Astrocyte (in vitro differentiated cells and primary cell): ENCODE results near the gene TDRKH. TPM values are rescaled to one million over a fixed set of nuclear protein-coding genes. Genes with fewer than 3 reads are reported as not detected.

Source experiments
- DNase-seq: peaks from one replicate; pipeline ENCODE4 v3.0.0-alpha.2; 2010; ENCODE audit warnings: low read depth
- FAIRE-seq: peaks from 2 replicates; lab custom pipeline; 2011; peaks lifted over from hg19 to GRCh38; lab: Jason Lieb, UNC
- H2AFZ ChIP-seq: 2 replicates; pipeline ENCODE4 v1.6.0; 2012; ENCODE audit warnings: low read depth, low read length, inconsistent platforms
- H3K27ac ChIP-seq: 2 replicates; pipeline ENCODE4 v1.5.1; 2011; ENCODE audit warnings: low read depth, low read length, inconsistent platforms
- H3K27me3 ChIP-seq: 2 replicates; pipeline ENCODE4 v1.6.0; 2011; ENCODE audit warnings: low read length, inconsistent platforms; ENCODE audit not compliant: insufficient read depth
- H3K36me3 ChIP-seq: 2 replicates; pipeline ENCODE4 v1.5.1; 2011; ENCODE audit warnings: low read length, inconsistent platforms; ENCODE audit not compliant: insufficient read depth
- H3K4me1 ChIP-seq: 2 replicates; pipeline ENCODE4 v1.5.1; 2011; ENCODE audit warnings: low read length, inconsistent platforms; ENCODE audit not compliant: insufficient read depth
- H3K4me2 ChIP-seq: 2 replicates; pipeline ENCODE4 v1.6.0; 2012; ENCODE audit warnings: low read length, inconsistent platforms
- H3K4me3 ChIP-seq: 2 replicates; pipeline ENCODE4 v1.5.1; 2011; ENCODE audit warnings: low read depth, mild to moderate bottlenecking, low read length, inconsistent platforms; ENCODE audit not compliant: insufficient read depth
- H3K79me2 ChIP-seq: 2 replicates; pipeline ENCODE4 v1.6.0; 2012; ENCODE audit warnings: mild to moderate bottlenecking, low read length, inconsistent platforms; ENCODE audit not compliant: insufficient read depth
- H3K9ac ChIP-seq: 2 replicates; pipeline ENCODE4 v1.6.0; 2012; ENCODE audit warnings: mild to moderate bottlenecking, low read length, inconsistent platforms
- H3K9me3 ChIP-seq: 2 replicates; pipeline ENCODE4 v1.5.1; 2012; ENCODE audit warnings: low read depth, mild to moderate bottlenecking, low read length, inconsistent platforms; ENCODE audit not compliant: insufficient read depth
- H4K20me1 ChIP-seq: 2 replicates; pipeline ENCODE4 v1.6.0; 2012; ENCODE audit warnings: low read length, inconsistent platforms; ENCODE audit not compliant: insufficient read depth
- H3K27ac Mint-ChIP-seq: one replicate; pipeline ENCODE4 v1.8.0; 2021; ENCODE audit warnings: mild to moderate bottlenecking, mixed read lengths; ENCODE audit not compliant: unreplicated experiment
- H3K27me3 Mint-ChIP-seq: one replicate; pipeline ENCODE4 v1.8.0; 2021; ENCODE audit warnings: low read depth, mixed read lengths; ENCODE audit not compliant: unreplicated experiment
- H3K36me3 Mint-ChIP-seq: one replicate; pipeline ENCODE4 v1.8.0; 2021; ENCODE audit warnings: low read depth, mixed read lengths; ENCODE audit not compliant: unreplicated experiment
- H3K4me1 Mint-ChIP-seq: one replicate; pipeline ENCODE4 v1.8.0; 2021; ENCODE audit warnings: low read depth, mixed read lengths; ENCODE audit not compliant: unreplicated experiment
- H3K4me3 Mint-ChIP-seq: one replicate; pipeline ENCODE4 v1.8.0; 2021; ENCODE audit warnings: mild to moderate bottlenecking, moderate library complexity, mixed read lengths; ENCODE audit not compliant: unreplicated experiment
- H3K9me3 Mint-ChIP-seq: one replicate; pipeline ENCODE4 v1.8.0; 2021; ENCODE audit warnings: mild to moderate bottlenecking, mixed read lengths; ENCODE audit not compliant: unreplicated experiment
- CTCF ChIP-seq: IDR thresholded peaks from 2 replicates; pipeline ENCODE4 v1.5.1; 2011; ENCODE audit warnings: low read depth, mild to moderate bottlenecking, inconsistent platforms, low read length, moderate library complexity; ENCODE audit not compliant: insufficient read depth
- EZH2 ChIP-seq: IDR thresholded peaks from 2 replicates; pipeline ENCODE4 v1.6.1; 2012; ENCODE audit warnings: mild to moderate bottlenecking, low read length, inconsistent platforms; ENCODE audit not compliant: insufficient read depth
- total RNA-seq: library from RNA; stranded (reverse); gene quantifications from 2 replicates; pipeline ENCODE4 v1.2.1, GENCODE V29; 2021

Gene TDRKH
- total RNA-seq, 1 donor from 2014 or later, result 7.5 TPM

DNA sequence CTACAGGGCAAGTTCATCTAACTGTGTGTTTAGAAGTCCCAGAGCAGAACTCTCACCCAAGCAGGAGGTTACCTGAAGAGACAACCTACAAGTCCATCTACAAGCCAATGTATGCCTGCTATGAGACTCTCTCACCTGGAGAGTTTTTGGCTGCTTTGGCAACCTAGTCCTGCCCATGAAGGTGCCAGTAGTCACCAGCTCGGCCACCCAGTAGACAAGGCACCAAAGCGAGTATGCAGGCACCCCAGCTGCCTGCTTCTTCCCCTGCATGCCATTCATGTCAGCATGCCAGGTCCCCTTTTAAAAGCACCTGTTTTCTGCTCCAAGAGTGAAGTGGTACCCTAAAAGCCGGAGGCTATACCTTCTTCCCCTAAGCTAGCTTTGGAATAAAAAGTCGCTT, 48.8 kb downstream of the TDRKH start:
- no peak overlapping the region for H3K9ac ChIP-seq
- no peak overlapping the region for H3K27ac ChIP-seq
- no peaks in the 10 kb centered on the region for H3K36me3 ChIP-seq
- DNase-seq, result no peak
- TF ChIP-seq CTCF (no peak), EZH2 (no peak)
- H3K4me1 Mint-ChIP-seq, result no peaks in the 10 kb centered on the region
- no peak overlapping the region for H3K4me3 ChIP-seq
- no peaks in the 10 kb centered on the region for H3K4me1 ChIP-seq
- peaks cover 31% of the 10 kb centered on the region for H3K27me3 ChIP-seq
- H3K27me3 Mint-ChIP-seq, result peaks cover 29% of the 10 kb centered on the region
- H3K27ac Mint-ChIP-seq, result no peak overlapping the region
- H3K4me2 ChIP-seq, result no peak overlapping the region
- peaks cover 6% of the 10 kb centered on the region for H3K9me3 Mint-ChIP-seq
- no peak overlapping the region for H2AFZ ChIP-seq
- H3K36me3 Mint-ChIP-seq, result peaks cover 3% of the 10 kb centered on the region
- H3K9me3 ChIP-seq, result peaks cover 7% of the 10 kb centered on the region
- H4K20me1 ChIP-seq, result no peaks in the 10 kb centered on the region
- no peaks in the 10 kb centered on the region for H3K79me2 ChIP-seq
- no peak for FAIRE-seq
- no peak overlapping the region for H3K4me3 Mint-ChIP-seq

DNA sequence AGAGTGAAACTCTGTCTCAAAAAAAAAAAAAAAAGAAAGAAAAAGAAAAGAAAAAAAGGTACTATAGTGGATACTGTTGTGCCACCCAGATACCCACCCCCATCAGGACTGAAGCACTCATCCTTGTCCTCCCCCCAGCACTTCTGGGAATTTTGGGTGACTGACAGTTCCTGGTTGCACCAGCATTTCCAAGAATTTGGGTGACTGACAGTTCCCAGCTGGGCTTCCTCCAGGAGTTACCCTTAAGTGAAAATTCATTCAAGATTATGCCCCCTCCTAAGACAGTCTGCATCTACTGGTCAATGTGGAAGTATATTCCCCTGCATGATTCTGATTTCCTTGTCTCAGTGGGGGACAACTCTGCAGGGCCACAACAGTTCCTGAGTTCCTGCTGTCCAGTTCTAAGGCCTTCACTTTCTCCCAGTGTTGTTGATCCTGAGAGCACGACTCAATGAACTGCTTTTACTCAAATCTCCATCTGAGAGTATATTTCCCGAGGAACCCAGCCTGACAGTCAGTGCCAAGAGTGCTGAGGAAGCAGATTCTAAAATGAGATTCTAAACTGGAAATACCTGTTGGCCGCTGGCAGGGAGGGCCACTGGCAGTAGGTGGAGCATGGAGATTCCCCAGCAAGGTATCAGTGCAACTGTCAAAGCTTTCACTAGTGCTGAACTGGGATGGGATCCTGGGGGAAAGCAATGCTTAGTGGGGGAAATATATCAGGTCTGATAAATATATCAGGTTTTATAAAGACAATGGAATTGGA, 50.5 kb downstream of the TDRKH start:
- Histone ChIP-seq H3K4me2 (no peak overlapping the region), H3K27ac (no peak overlapping the region), H3K36me3 (no peaks in the 10 kb centered on the region), H3K4me3 (no peak overlapping the region), H3K27me3 (peaks cover 22% of the 10 kb centered on the region), H4K20me1 (no peaks in the 10 kb centered on the region), H3K4me1 (no peaks in the 10 kb centered on the region), H3K79me2 (no peaks in the 10 kb centered on the region), H2AFZ (no peak overlapping the region), H3K9ac (no peak overlapping the region), H3K9me3 (peaks cover 7% of the 10 kb centered on the region)
- Mint-ChIP-seq H3K9me3 (peaks cover 6% of the 10 kb centered on the region), H3K4me1 (peaks cover 5% of the 10 kb centered on the region), H3K27me3 (peaks cover 28% of the 10 kb centered on the region), H3K27ac (no peak overlapping the region), H3K36me3 (peaks cover 3% of the 10 kb centered on the region), H3K4me3 (no peak overlapping the region)
- TF ChIP-seq CTCF (no peak), EZH2 (no peak)
- FAIRE-seq, result no peak
- no peak for DNase-seq

DNA sequence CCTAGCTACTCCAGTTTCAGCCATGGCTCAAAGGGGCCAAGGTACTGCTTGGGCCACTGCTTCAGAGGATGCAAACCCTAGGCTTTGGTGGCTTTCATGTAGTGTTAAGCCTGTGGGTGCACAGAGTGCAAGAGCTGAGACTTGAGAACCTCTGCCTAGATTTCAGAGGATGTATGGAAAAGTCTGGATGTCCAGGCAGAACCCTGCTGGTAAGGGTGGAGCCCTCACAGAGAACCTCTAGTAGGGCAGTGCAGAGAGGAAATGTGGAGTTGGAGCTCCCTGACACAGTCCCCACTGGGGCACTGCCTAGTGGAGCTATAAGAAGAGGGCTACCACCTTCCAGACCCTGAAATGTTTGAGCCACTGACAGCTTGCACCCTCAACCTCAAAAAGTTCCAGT, 52.8 kb downstream of the TDRKH start:
- peaks cover 7% of the 10 kb centered on the region for H3K9me3 ChIP-seq
- Mint-ChIP-seq H3K4me1 (peaks cover 5% of the 10 kb centered on the region), H3K4me3 (no peak overlapping the region), H3K9me3 (peaks cover 6% of the 10 kb centered on the region), H3K27ac (no peak overlapping the region), H3K36me3 (peaks cover 3% of the 10 kb centered on the region), H3K27me3 (peaks cover 20% of the 10 kb centered on the region)
- H3K4me1 ChIP-seq, result no peaks in the 10 kb centered on the region
- no peak overlapping the region for H3K9ac ChIP-seq
- H3K4me3 ChIP-seq, result no peak overlapping the region
- no peaks in the 10 kb centered on the region for H4K20me1 ChIP-seq
- peaks cover 13% of the 10 kb centered on the region for H3K27me3 ChIP-seq
- TF ChIP-seq EZH2, result no peak
- TF ChIP-seq CTCF, result no peak
- no peak overlapping the region for H2AFZ ChIP-seq
- DNase-seq, result no peak
- no peaks in the 10 kb centered on the region for H3K79me2 ChIP-seq
- H3K27ac ChIP-seq, result no peak overlapping the region
- no peak for FAIRE-seq
- H3K36me3 ChIP-seq, result no peaks in the 10 kb centered on the region
- H3K4me2 ChIP-seq, result no peak overlapping the region
